Natural killer cell (primary cell): ENCODE data around the gene ABTB2. TPM values are rescaled to one million over a fixed set of nuclear protein-coding genes. Genes with fewer than 3 reads are reported as not detected.

ENCODE experiments used
- ATAC-seq, 3 donors: fragments of 150-1000 bp in 2 of 3; fragments of 200-7000 bp in 1 of 3; cut with Tn5 transposase; 1 replicate in 1 of 3; 2 replicates in 2 of 3; pipeline ENCODE4 v1.10.0; 2021; ENCODE audit warnings: mild to moderate bottlenecking in 2 of 3, moderate library complexity in 2 of 3
- DNase-seq, 2 donors: peaks; one replicate each; pipeline versions ENCODE4 v3.0.0 to v3.0.0-alpha.2; 2013 to 2021; ENCODE audit warnings: mixed read lengths in 1 of 2
- H3K27ac ChIP-seq: one replicate; pipeline ENCODE4 v1.5.1; 2013; ENCODE audit warnings: mild to moderate bottlenecking, low read length
- H3K27me3 ChIP-seq: one replicate; pipeline ENCODE4 v1.6.1; 2013; ENCODE audit warnings: low read length; ENCODE audit not compliant: control insufficient read depth, insufficient read depth
- H3K36me3 ChIP-seq: one replicate; pipeline ENCODE4 v1.6.1; 2013; ENCODE audit warnings: low read length; ENCODE audit not compliant: control insufficient read depth, insufficient read depth
- H3K4me1 ChIP-seq: one replicate; pipeline ENCODE4 v1.6.1; 2013; ENCODE audit warnings: low read length; ENCODE audit not compliant: control insufficient read depth, insufficient read depth
- H3K4me3 ChIP-seq: one replicate; pipeline ENCODE4 v1.5.1; 2013; ENCODE audit warnings: low read length
- H3K9me3 ChIP-seq: one replicate; pipeline ENCODE4 v1.6.1; 2013; ENCODE audit warnings: low read length; ENCODE audit not compliant: control insufficient read depth, insufficient read depth
- H3K27ac Mint-ChIP-seq, 2 donors: one replicate each; pipeline ENCODE4 v1.8.0; 2022; ENCODE audit warnings: mild to moderate bottlenecking in 2 of 2, mixed read lengths in 2 of 2, moderate library complexity in 1 of 2
- H3K27me3 Mint-ChIP-seq, 2 donors: one replicate each; pipeline ENCODE4 v1.8.0; 2022; ENCODE audit warnings: low read depth in 2 of 2, mixed read lengths in 2 of 2
- H3K36me3 Mint-ChIP-seq: one replicate; pipeline ENCODE4 v1.8.0; 2022; ENCODE audit warnings: mixed read lengths
- H3K4me1 Mint-ChIP-seq, 2 donors: one replicate each; pipeline ENCODE4 v1.8.0; 2022; ENCODE audit warnings: mixed read lengths in 2 of 2
- H3K4me3 Mint-ChIP-seq: one replicate; pipeline ENCODE4 v1.8.0; 2022; ENCODE audit warnings: mild to moderate bottlenecking, moderate library complexity, mixed read lengths
- H3K9me3 Mint-ChIP-seq, 2 donors: one replicate each; pipeline ENCODE4 v1.8.0; 2022; ENCODE audit warnings: mixed read lengths in 2 of 2
- CTCF ChIP-seq: fragments of 200-600 bp; IDR thresholded peaks from one replicate; pipeline ENCODE4 v1.8.0; 2022; ENCODE audit warnings: antibody characterized with exemption
- WGBS: methylation state at CpG from one replicate; pipeline ENCODE4 v1.1.7; 2013; ENCODE audit warnings: missing lambda C conversion rate; ENCODE audit not compliant: insufficient coverage; 5-methylcytosine and 5-hydroxymethylcytosine counted together
- intact Hi-C: fragments of 100-400 bp; cut with micrococcal nuclease; formaldehyde crosslinking; loops from one replicate; pipeline ENCODE4 v1.14.2; 2022
- total RNA-seq, 4 donors: library from RNA; stranded (reverse); fragments of 120-200 nt in 1 of 4; gene quantifications; one replicate each; pipeline versions ENCODE4 v1.2.3 to v1.2.4, GENCODE V29; 2013 to 2022

The ABTB2 gene
- total RNA-seq, 3 donors from 2014 or later (not counting 1 experiment from before 2014, with no cell fraction given): 0.65 to 1.7 (median 1.1) TPM

- H3K27ac Mint-ChIP-seq: no peak overlapping the region
- Histone ChIP-seq H3K36me3 (no peaks in the 10 kb centered on the region), H3K4me3 (no peak overlapping the region), H3K9me3 (no peaks in the 10 kb centered on the region), H3K27me3 (no peaks in the 10 kb centered on the region), H3K27ac (no peak overlapping the region), H3K4me1 (no peaks in the 10 kb centered on the region)
- H3K4me3 Mint-ChIP-seq: no peak overlapping the region
- H3K36me3 Mint-ChIP-seq: no peaks in the 10 kb centered on the region
- no peaks in the 10 kb centered on the region for H3K9me3 Mint-ChIP-seq
- no peak for TF ChIP-seq CTCF
- DNase-seq (no peak), ATAC-seq (no peak)
- peaks cover 3 to 5% of the 10 kb centered on the region in 2 donors for H3K27me3 Mint-ChIP-seq
- WGBS: 81% methylated on average over 5 of the region's 5 CpGs
- H3K4me1 Mint-ChIP-seq: no peaks in the 10 kb centered on the region
- intact Hi-C loops: no loop called here
Measured at GRCh38 chr11:34214961-34215805, 142.6 kb downstream of the ABTB2 start.

- H3K4me1 Mint-ChIP-seq: no peaks in the 10 kb centered on the region
- H3K36me3 ChIP-seq: no peaks in the 10 kb centered on the region
- H3K36me3 Mint-ChIP-seq: no peaks in the 10 kb centered on the region
- no peak overlapping the region for H3K4me3 Mint-ChIP-seq
- intact Hi-C loops: no loop called here
- no peaks in the 10 kb centered on the region for H3K27me3 ChIP-seq
- ATAC-seq (no peak), DNase-seq (no peak)
- H3K9me3 Mint-ChIP-seq: no peaks in the 10 kb centered on the region
- H3K27me3 Mint-ChIP-seq: no peaks in the 10 kb centered on the region
- TF ChIP-seq CTCF: no peak
- H3K4me3 ChIP-seq: no peak overlapping the region
- H3K9me3 ChIP-seq: no peaks in the 10 kb centered on the region
- 84% methylated on average over 5 of the region's 5 CpGs for WGBS
- H3K4me1 ChIP-seq: no peaks in the 10 kb centered on the region
- no peak overlapping the region for H3K27ac ChIP-seq
- H3K27ac Mint-ChIP-seq: no peak overlapping the region
Measured at GRCh38 chr11:34213366-34213765, 144.4 kb downstream of the ABTB2 start.

GRCh38 chr11:34212566-34212965 is 145.2 kb downstream of the ABTB2 start:
- no peak for DNase-seq
- TF ChIP-seq CTCF: no peak
- Histone ChIP-seq H3K9me3 (no peaks in the 10 kb centered on the region), H3K4me1 (no peaks in the 10 kb centered on the region), H3K27ac (no peak overlapping the region), H3K27me3 (no peaks in the 10 kb centered on the region), H3K4me3 (no peak overlapping the region), H3K36me3 (no peaks in the 10 kb centered on the region)
- Mint-ChIP-seq H3K27ac (no peak overlapping the region), H3K4me1 (no peaks in the 10 kb centered on the region), H3K27me3 (no peaks in the 10 kb centered on the region), H3K9me3 (no peaks in the 10 kb centered on the region), H3K36me3 (no peaks in the 10 kb centered on the region), H3K4me3 (no peak overlapping the region)
- WGBS: 92% methylated on average over 2 of the region's 3 CpGs
- ATAC-seq: no peak
- intact Hi-C loops: no loop called here

- Mint-ChIP-seq H3K4me3 (no peak overlapping the region), H3K4me1 (no peaks in the 10 kb centered on the region), H3K36me3 (no peaks in the 10 kb centered on the region), H3K27me3 (no peaks in the 10 kb centered on the region), H3K9me3 (no peaks in the 10 kb centered on the region), H3K27ac (no peak overlapping the region)
- H3K9me3 ChIP-seq: no peaks in the 10 kb centered on the region
- no peak overlapping the region for H3K4me3 ChIP-seq
- H3K4me1 ChIP-seq: no peaks in the 10 kb centered on the region
- H3K36me3 ChIP-seq: no peaks in the 10 kb centered on the region
- DNase-seq (no peak), ATAC-seq (no peak)
- H3K27me3 ChIP-seq: no peaks in the 10 kb centered on the region
- no peak overlapping the region for H3K27ac ChIP-seq
- intact Hi-C loops: no loop called here
- 92% methylated on average over 5 of the region's 5 CpGs for WGBS
- no peak for TF ChIP-seq CTCF
Measured at GRCh38 chr11:34209809-34210208, 148.0 kb downstream of the ABTB2 start.
